ENCODE measurements around the gene TINCR. TPM values are rescaled to one million over a fixed set of nuclear protein-coding genes. Genes with fewer than 3 reads are reported as not detected.
"Not testable (repeated sequence)": the region's sequence is repeated elsewhere in the genome, so short reads cannot be mapped to it uniquely, and the experiment has no call there.

Gene TINCR
- 0.11 TPM in 1 of 2 replicates, not detected in the other for total RNA-seq

GRCh38 chr19:5567360-5567969 lies at the start of gene TINCR:
TSS of gene TINCR (minus strand) at chr19:5567953.
- DNase-seq (ENCODE audit: low read depth, low spot score) = no peak

DNA sequence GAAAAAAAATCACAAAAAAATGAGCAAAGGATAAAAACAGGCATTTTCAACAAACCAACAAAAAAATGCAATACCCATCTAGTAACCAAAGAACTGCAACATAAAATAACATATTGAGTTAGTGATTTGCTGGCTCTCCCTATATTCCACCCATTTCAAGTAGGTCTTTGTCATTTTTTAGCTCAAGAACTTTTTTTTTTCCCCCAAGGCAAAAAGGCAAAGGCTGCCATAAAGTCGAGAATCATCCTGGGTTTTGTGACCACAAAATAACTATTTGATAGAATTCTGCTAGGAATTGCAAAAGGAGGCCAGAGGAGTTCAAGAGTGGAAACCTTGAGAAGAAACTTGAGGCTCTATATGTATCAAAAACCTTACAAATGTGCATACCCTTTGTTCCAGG lies 49.3 kb upstream of the TINCR start:
- no peak for DNase-seq (ENCODE audit: low read depth, low spot score)

GRCh38 chr19:5615756-5616327 lies 48.1 kb upstream of the TINCR start:
- DNase-seq (ENCODE audit: low read depth, low spot score) = no peak

DNA sequence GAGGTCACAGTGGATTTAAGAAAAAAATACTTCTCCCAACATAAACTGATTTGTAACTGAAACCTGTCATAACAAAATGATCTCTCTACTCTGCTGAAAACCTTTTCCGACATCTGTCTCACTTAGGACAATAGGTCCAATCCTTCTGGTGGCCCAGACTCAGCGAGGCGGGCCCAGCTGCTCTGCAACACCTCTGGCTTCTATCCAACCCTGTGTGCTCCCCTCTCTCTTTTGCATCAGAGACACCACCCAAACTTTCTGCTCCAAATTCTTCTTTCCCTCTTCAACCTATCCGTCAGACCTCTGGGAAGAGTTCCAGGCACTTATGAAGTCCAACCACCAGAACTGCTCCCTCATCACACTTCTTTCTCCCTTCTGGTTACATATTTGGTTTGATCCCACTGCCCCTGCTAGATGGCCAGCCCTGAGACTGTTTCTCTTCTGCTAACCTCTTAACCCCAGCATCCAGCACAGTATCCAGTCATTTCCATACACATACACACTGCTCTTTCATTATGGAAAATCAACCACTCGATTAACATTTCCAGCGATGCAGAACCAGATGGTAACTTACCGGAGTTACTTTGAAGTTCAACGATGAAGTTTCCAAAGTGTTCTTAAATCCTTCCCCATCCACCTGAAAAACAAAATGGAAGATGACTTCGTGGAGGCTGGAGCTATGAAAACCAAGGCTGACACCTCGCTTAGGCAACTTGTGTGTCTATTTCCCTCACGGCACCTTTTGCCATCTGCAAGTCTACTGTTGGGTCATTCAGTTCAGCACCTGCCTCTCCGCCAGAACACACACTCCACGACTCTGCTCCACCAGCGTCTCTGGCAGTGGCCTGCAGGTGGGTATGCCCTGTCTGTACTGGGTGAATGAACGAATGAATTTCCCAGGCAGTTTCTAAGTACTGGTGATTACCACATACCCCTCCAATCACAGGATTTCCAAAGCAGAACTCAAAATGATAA lies 45.4 kb upstream of the TINCR start:
- no peak for DNase-seq (ENCODE audit: low read depth, low spot score)

GRCh38 chr19:5609881-5610448 lies 42.2 kb upstream of the TINCR start:
- no peak for DNase-seq (ENCODE audit: low read depth, low spot score)

- not testable (repeated sequence) for DNase-seq (ENCODE audit: low read depth, low spot score)
These were observed 41.0 kb upstream of the TINCR start for GRCh38 chr19:5608766-5609165.

DNA sequence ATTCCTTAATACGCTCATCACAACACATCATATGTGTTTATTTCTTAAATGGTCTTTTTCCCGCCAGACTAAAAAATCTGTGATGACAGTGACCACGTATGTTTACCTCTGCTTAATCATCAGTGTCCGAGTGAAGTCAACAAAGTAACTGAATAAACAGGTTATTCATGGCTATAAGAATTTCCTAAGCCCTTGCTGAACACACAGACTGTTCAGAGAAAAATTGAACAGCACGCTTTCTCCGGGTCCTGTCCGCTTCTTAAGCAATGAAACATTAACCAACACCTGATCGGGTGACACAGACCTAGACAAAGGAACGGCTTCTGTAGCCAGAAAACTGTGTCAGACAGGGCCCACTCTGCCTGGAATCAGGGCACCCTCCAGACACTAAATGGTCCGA lies 40.5 kb upstream of the TINCR start:
- no peak for DNase-seq (ENCODE audit: low read depth, low spot score)

DNA sequence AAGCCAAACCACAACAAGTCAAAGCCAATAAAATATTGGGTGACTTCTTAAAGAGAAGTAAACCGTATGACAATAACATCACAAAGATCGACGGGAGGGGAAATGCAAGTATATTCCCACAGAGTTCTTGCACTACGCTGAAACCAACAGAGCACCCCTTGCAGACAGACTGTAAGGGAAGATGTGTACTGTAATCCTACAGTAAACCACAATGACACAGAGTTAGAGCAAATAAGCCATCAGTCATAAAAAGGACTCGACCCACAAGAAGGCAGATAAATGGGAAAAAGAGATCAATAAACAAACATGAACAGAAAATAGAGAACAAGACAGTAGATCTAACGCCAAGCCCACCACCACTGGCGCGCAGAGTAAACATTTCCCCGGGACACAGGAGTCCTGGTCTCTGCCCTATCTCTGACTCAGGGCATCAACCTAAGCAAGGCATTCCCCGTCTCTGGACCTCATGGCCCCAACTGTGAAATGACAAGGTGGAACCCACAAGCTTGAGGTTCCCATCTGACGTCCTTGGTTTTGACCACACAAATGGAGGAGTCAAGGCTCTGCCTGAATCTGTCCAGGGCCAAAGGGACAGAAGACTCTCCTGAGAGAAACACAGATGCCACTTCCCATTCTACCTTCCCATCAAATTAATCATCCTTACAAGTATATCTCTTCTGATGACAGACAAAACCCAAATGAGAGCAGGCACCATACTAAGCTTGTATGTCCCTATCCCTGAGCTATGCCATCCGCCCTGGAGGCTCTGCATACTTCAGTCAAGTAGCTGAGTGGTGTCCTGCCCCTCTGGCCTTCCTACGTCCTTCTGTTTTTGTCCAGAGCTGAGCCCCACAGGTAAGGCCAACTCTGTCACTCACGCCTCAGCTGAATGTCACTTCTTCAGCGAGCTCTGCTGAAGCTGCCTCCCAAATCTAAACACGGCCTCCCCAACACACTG lies 39.8 kb upstream of the TINCR start:
- no peak for DNase-seq (ENCODE audit: low read depth, low spot score)

GRCh38 chr19:5605362-5605761 lies 37.6 kb upstream of the TINCR start:
- DNase-seq (ENCODE audit: low read depth, low spot score) = no peak

- DNase-seq (ENCODE audit: low read depth, low spot score) = no peak
These were observed 35.9 kb upstream of the TINCR start for GRCh38 chr19:5603626-5604025.

DNA sequence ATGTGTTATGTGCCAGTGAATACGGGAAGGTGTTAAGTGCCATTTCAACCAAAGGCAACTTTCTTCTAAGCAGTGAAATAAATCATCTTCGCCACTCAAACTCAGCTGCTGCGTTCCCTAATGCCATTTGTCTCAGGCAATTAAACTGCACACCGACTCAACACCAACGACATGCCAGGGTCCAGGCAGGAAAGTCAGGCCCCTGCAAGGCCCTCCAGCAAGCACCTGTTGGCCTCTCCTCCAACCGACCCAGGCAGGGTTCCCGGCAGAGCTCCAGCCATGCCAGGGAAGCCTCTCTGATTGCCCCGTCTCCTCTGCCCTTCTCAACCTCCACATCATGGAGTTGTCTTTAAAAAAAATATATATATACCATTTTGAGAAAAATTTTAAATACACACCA lies 33.0 kb upstream of the TINCR start:
- DNase-seq (ENCODE audit: low read depth, low spot score) = no peak

- no peak for DNase-seq (ENCODE audit: low read depth, low spot score)
These were observed 28.0 kb upstream of the TINCR start for GRCh38 chr19:5595745-5596144.

DNA sequence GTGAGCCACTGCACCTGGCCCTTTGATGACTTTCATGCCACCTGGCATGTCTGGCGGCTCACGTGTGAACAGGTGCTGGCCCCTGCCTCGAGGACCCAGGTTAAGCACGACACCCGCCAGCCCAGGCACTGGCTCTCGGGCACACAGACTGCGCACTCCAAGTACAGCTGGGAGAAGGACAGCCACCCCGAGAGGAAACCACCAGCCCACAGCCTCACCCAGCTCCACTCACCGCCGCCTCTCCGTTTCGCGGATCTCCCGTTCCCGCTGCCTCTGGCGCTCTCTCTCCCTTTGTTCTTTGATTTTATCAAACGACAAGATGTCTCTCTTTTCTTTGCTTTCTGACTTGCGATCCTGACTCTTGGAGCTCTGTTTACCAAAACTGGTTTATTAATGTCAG lies 27.4 kb upstream of the TINCR start:
- no peak for DNase-seq (ENCODE audit: low read depth, low spot score)

DNA sequence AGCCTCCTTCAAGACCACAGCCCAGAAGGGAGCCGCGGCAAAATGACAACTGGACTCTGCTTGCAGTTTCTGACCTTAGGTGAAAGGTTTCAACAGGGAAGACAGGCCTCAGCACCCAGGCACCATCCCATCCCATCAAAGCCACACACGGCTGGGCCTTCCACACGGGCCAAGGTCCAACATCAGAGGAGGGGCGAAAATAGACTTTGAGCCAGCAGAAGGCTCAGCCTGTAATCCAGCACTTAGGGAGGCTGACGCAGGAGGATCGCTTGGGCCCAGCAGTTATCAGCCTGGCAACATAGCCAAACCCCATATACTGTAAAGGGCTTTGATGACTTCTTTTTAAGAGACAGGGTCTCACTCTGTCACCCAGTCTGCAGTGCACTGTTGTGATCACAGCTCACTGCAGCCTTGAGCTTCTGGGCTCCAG lies 26.8 kb upstream of the TINCR start:
- DNase-seq (ENCODE audit: low read depth, low spot score) = no peak

GRCh38 chr19:5593343-5594255 lies 25.8 kb upstream of the TINCR start:
- DNase-seq (ENCODE audit: low read depth, low spot score) = no peak

- no peak for DNase-seq (ENCODE audit: low read depth, low spot score)
These were observed 25.0 kb upstream of the TINCR start for GRCh38 chr19:5592531-5593342.

DNA sequence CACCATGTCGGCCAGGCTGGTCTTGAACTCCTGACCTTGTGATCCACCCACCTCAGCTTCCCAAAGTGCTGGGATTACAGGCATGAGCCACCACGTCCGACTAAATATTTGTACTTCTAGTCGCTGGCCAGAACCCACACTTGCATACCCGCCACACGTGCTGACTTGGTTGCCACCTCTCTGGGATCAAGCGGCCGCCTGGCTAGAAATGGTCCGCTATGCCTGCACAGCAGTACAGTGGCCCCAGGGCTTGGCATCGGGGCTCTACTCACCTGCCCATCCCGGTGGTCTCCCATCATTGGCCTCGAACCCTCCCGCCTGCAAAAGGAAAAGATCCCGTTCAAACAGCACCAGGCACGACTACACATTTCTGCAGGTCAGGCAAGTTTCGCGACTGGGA lies 23.7 kb upstream of the TINCR start:
- no peak for DNase-seq (ENCODE audit: low read depth, low spot score)

DNA sequence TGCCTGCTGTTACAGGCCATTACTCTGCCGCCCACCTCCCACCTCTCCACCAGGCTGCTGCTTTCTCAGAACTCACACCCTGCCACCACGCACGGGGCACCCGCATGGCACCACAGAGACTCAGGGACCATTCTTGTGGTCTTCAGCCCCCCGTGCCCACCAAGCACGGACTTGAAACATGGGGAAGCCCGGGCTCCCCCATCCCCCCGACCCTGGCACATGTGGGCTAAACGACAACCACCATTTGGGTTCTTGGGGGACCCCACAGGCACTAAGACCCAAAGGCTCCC lies 23.1 kb upstream of the TINCR start:
- DNase-seq (ENCODE audit: low read depth, low spot score) = no peak

DNA sequence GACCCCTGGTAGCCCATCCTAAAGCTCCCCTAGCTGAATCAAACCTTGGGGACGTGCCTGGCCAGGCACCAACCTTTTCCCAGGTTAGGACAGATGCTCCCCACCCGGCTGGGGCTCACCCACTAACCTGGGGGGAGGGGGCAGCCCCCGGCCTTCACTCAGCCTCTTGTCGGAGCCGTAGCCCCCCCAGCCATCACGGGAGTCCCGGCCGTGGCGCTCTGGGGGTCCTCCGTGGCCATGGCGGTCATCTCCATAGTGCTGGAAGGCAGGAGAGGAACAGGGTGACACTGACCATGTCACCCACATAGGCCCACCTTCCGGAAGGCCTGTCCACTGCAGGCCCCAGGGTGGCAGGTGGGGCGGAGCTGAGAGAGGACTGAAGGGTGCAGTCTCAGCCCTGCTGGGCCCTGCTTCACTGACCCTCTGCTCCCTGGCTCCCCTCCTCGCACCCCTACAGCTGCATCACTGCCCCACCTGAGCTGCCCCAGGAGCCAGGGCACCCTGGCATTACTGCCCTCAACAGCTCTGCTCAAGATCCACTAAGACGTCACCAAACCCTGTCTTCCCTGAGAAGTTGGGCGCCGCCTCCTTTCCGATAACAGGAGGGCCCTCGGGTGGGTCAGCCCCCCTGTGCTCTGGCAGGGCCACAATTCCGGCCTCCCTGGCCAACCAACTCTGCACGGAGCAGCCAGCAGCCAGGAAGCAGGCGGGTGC lies 22.6 kb upstream of the TINCR start:
- no peak for DNase-seq (ENCODE audit: low read depth, low spot score)

Measured in pulmonary artery endothelial cell (primary cell).